Left lung (tissue), 10 donors: Measurements from ENCODE around the gene ARFGAP2. TPM values are rescaled to one million over a fixed set of nuclear protein-coding genes. Genes with fewer than 3 reads are reported as not detected.

Source experiments
- ATAC-seq: fragments of 200-7000 bp; cut with Tn5 transposase; one replicate; pipeline ENCODE4 v1.9.1; 2020; ENCODE audit warnings: moderate library complexity
- DNase-seq, 4 donors: peaks; one replicate each; pipeline ENCODE4 v3.0.0-alpha.2; 2013 to 2020
- H3K27ac ChIP-seq, 2 donors: fragments of 200-600 bp; sonication (generic) in 1 of 2; one replicate each; pipeline versions ENCODE4 v1.5.0 to v1.8.0; 2020 to 2021
- H3K27me3 ChIP-seq, 2 donors: fragments of 200-600 bp; sonication (generic) in 1 of 2; one replicate each; pipeline versions ENCODE4 v1.5.0 to v1.8.0; 2020 to 2021
- H3K36me3 ChIP-seq, 2 donors: fragments of 200-600 bp; sonication (generic) in 1 of 2; one replicate each; pipeline versions ENCODE4 v1.5.0 to v1.8.0; 2020 to 2021
- H3K4me1 ChIP-seq, 2 donors: fragments of 200-600 bp; one replicate each; pipeline ENCODE4 v1.8.0; 2021
- H3K4me3 ChIP-seq, 2 donors: fragments of 200-600 bp; sonication (generic) in 1 of 2; one replicate each; pipeline versions ENCODE4 v1.5.0 to v1.8.0; 2020 to 2021; ENCODE audit warnings: mild to moderate bottlenecking in 1 of 2
- H3K9me3 ChIP-seq, 2 donors: fragments of 200-600 bp; sonication (generic) in 1 of 2; one replicate each; pipeline versions ENCODE4 v1.5.0 to v1.8.0; 2020 to 2021
- CTCF ChIP-seq, 2 donors: fragments of 200-600 bp; sonication (generic) in 1 of 2; IDR thresholded peaks; one replicate each; pipeline versions ENCODE4 v1.5.0 to v1.8.0; 2021; ENCODE audit warnings: antibody characterized with exemption in 2 of 2
- intact Hi-C, 2 donors: fragments of 100-400 bp; cut with DNase I; formaldehyde crosslinking; loops; one replicate each; pipeline versions ENCODE4 v1.11.2 to v1.14.2; 2022
- polyA plus RNA-seq, 6 donors: library from polyadenylated mRNA; unstranded; fragments of 120-200 nt; gene quantifications; one replicate each; pipeline ENCODE4 v1.2.1, GENCODE V29; 2013; ENCODE audit not compliant: insufficient read length in 6 of 6
- total RNA-seq, 2 donors: library from RNA; stranded (reverse); fragmentation: NEBNext Ultra II Directional; extraction: Animal tissue kit (Norgen Biotek cat#: 25700); gene quantifications; one replicate each; pipeline ENCODE4 v1.2.1, GENCODE V29; 2021
- donor health status: DM: no; HTN: yes; CAD: no.
- donor health status: DM: no; HTN: no; CAD: no.

ARFGAP2 gene
- total and polyA plus RNA-seq, 8 donors = 79.1 to 103 (median 92.4) TPM

GRCh38 chr11:47187723-47188122 lies 11.0 kb upstream of the ARFGAP2 start:
- H3K9me3 ChIP-seq = no peaks in the 10 kb centered on the region
- ATAC-seq (no peak), DNase-seq (no peak)
- H3K36me3 ChIP-seq = no peaks in the 10 kb centered on the region
- peak overlapping the region in 1 of 2 donors; percentile 54 for H3K4me3 ChIP-seq
- peaks cover 4 to 57% of the 10 kb centered on the region in 2 donors for H3K27me3 ChIP-seq
- peaks cover 18 to 30% of the 10 kb centered on the region in 2 donors for H3K4me1 ChIP-seq
- intact Hi-C loops = no loop called here
- peak overlapping the region; percentile 35 to 49 for H3K27ac ChIP-seq
- no peak for TF ChIP-seq CTCF (IDR thresholded peaks at IDR 0.05)

- H3K27me3 ChIP-seq = peaks cover 4 to 57% of the 10 kb centered on the region in 2 donors
- H3K36me3 ChIP-seq = no peaks in the 10 kb centered on the region
- peak overlapping the region; percentile 54 to 65 for H3K4me3 ChIP-seq
- H3K9me3 ChIP-seq = no peaks in the 10 kb centered on the region
- DNase-seq = peak in 3 of 4 donors; percentile 35 to 81 (median 67)
- H3K4me1 ChIP-seq = peaks cover 18 to 30% of the 10 kb centered on the region in 2 donors
- intact Hi-C loops = no loop called here
- H3K27ac ChIP-seq = peak overlapping the region; percentile 35 to 78
- ATAC-seq = peak; percentile 38
- no peak for TF ChIP-seq CTCF (IDR thresholded peaks at IDR 0.05)
Observed at GRCh38 chr11:47186700-47187695, 10.3 kb upstream of the ARFGAP2 start.

GRCh38 chr11:47186076-47186699 lies 9.5 kb upstream of the ARFGAP2 start, which contains the start of gene PACSIN3:
Gene PACSIN3, minus strand, starts transcription at chr11:47186434. Its CDS starts 3,707 bp downstream, at chr11:47182727.
- intact Hi-C loops = no loop called here
- Histone ChIP-seq H3K27me3 (peaks cover 4 to 57% of the 10 kb centered on the region in 2 donors), H3K36me3 (no peaks in the 10 kb centered on the region), H3K4me1 (peaks cover 18 to 30% of the 10 kb centered on the region in 2 donors), H3K9me3 (no peaks in the 10 kb centered on the region), H3K4me3 (peak within 1 kb of the TSS; percentile 54 to 65), H3K27ac (peak within 1 kb of the TSS; percentile 78 to 80)
- ATAC-seq (peak; percentile 67), DNase-seq (peak in 3 of 4 donors; percentile 51 to 90 (median 64))
- TF ChIP-seq CTCF (IDR thresholded peaks at IDR 0.05) = peak in 1 of 2 donors; percentile 17

- intact Hi-C loops = no loop called here
- peak overlapping the region; percentile 54 to 65 for H3K4me3 ChIP-seq
- ATAC-seq (peak; percentile 70), DNase-seq (peak in 3 of 4 donors; percentile 79 to 88 (median 84))
- peaks cover 18 to 30% of the 10 kb centered on the region in 2 donors for H3K4me1 ChIP-seq
- TF ChIP-seq CTCF (IDR thresholded peaks at IDR 0.05) = no peak
- H3K27me3 ChIP-seq = peaks cover 4 to 57% of the 10 kb centered on the region in 2 donors
- no peaks in the 10 kb centered on the region for H3K9me3 ChIP-seq
- H3K27ac ChIP-seq = peak overlapping the region; percentile 78 to 80
- H3K36me3 ChIP-seq = peaks cover 0 to under 1% of the 10 kb centered on the region in 2 donors
Observed at GRCh38 chr11:47185305-47186075, 8.8 kb upstream of the ARFGAP2 start.
